Stimulated activated naive CD4-positive, alpha-beta T cell treated with Interleukin-2 at 50 U/mL for 16 hours (primary cell): ENCODE data around the gene FFAR3.

Experiments used
- DNase-seq: peaks from one replicate; lab custom pipeline; 2025; lab: John Stamatoyannopoulos, UW

Gene FFAR3, protein sequence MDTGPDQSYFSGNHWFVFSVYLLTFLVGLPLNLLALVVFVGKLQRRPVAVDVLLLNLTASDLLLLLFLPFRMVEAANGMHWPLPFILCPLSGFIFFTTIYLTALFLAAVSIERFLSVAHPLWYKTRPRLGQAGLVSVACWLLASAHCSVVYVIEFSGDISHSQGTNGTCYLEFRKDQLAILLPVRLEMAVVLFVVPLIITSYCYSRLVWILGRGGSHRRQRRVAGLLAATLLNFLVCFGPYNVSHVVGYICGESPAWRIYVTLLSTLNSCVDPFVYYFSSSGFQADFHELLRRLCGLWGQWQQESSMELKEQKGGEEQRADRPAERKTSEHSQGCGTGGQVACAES

GRCh38 chr19:35357867-35358573 lies at the start of gene FFAR3:
FFAR3 (plus strand) TSS chr19:35358460; CDS start chr19:35358891, 431 bp downstream.
- no peak for DNase-seq

DNA sequence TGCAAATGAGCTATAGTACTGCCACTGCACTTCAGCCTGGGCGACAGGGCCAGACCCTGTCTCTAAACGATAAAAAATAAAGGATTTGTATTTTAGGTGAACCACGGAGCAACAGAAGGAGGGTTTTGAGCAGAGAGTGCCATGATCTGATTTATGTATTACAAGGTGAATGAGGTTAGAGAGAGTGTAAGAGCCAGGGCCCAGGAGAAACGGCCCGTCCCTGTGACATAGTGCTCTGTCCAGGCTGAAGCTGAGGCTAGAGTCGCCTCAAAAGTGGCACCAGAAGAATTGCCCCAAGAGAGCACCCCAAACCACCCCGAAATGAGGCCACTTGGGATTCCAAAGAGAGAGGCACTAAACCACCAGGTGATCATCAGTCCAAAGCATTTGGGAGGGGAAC lies 49.4 kb upstream of the FFAR3 start:
- DNase-seq: no peak

DNA sequence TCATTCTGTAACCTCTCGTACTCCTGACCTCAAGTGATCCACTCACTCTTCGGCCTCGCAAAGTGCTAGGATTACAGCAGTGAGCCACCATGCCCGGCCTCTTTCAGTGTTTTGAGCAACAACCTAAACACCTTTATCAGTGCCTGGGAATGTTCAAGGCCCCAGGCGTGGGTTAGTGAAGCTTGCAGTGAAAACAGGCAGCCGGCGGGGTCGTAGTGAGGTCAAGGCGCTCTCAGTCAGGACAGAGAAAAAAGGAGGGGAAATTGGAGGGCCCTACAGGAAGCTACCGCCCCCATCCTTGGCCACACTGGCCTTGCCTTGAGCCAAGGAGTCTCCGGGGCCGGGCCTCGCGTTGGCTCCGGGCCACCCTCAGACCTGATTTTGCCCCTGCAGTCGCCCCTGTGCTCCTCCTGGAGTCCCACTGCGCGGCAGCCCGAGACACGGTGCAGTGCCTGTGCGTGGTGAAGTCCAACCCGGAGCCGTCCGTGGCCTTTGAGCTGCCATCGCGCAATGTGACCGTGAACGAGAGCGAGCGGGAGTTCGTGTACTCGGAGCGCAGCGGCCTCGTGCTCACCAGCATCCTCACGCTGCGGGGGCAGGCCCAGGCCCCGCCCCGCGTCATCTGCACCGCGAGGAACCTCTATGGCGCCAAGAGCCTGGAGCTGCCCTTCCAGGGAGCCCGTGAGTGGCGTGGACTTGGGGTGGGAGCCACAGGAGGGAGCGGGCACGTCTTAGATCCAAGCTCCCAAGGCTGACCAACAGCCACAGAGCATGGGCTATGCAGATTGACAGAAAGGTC lies 48.6 kb upstream of the FFAR3 start:
- no peak for DNase-seq

DNA sequence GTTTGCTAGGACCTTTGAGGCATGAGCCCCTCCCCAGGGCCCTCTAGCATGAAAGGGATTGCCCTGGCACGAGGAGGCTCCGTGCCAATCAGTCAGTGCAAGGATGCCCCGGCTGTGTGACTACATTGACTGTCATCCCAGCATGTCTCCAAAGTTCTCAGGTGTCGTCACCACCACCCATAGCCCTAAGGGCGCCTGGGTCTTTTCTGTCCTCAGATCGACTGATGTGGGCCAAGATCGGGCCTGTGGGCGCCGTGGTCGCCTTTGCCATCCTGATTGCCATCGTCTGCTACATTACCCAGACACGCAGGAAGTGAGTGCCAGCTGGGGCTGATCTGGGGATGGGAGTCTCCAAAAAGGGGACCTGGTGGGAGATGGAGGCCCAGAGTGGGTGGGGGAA lies 47.9 kb upstream of the FFAR3 start:
- DNase-seq: no peak

DNA sequence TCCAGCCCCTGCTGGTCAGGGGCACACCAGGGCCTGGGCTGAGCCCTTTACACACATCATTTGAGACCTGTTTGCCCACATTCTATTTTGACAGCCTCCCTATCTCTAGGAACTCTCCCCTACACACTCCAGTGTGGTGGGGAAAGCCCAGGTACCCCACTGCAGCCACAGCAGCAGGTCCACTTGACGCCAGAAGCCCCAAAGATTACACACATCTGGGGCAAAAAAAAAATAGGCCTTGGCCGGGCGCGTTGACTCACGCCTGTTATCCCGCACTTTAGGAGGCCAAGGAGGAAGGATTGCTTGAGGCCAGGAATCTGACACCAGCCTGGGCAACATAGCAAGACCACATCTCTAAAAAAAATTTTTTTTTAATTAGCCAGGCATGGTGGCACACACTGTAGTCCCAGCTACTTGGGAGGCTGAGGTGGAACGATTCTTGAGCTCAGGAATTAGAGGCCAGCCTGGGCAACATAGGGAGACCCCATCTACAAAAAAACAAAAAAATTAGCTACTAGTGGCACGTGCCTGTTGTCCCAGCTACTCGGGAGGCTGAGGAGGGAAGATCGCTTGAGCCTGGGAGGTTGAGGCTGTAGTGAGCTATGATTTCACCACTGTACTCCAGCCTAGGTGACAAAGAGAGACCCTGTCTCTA lies 47.3 kb upstream of the FFAR3 start:
- no peak for DNase-seq

- no peak for DNase-seq
These were observed 46.2 kb upstream of the FFAR3 start for GRCh38 chr19:35311901-35312665.

DNA sequence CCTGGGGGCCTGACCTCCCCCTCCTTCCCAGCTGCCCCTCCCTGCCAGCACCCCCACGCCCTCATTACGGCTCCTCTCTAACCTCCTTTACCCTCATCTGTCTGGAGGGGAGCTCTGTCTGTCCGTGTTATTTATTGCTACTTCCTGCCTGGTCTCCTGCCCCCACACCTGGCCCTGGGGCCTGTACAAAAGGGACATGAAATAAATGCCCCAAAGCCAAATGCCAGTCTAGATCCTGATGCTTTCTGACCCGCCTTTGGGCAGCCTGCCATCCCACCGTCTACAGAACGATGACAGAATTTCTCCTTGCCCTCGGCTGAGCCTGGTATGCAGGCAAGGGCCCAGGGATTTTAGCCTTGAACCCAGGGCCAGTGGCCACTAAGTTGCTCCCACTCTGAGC lies 44.7 kb upstream of the FFAR3 start:
- no peak for DNase-seq

GRCh38 chr19:35314031-35314430 lies 44.2 kb upstream of the FFAR3 start:
- DNase-seq: no peak

- no peak for DNase-seq
These were observed 43.3 kb upstream of the FFAR3 start for GRCh38 chr19:35314858-35315470.

DNA sequence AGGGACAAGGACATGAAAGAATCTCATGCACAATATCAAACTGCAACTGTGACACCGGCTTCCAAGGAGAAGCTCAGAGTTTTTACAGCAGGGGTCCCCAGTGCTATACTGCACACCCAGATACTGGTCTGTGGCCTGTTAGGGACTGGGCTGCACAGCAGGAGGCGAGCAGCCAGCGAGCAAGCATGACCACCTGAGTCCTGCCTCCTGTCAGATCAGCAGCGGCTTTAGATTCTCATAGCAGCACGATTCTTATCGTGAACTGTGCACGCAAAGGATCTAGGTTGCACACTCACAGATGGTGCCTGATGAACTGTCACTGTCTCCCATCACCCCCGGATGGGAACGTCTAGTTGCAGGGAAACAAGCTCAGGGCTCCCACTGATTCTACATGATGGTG lies 42.4 kb upstream of the FFAR3 start:
- DNase-seq: no peak

DNA sequence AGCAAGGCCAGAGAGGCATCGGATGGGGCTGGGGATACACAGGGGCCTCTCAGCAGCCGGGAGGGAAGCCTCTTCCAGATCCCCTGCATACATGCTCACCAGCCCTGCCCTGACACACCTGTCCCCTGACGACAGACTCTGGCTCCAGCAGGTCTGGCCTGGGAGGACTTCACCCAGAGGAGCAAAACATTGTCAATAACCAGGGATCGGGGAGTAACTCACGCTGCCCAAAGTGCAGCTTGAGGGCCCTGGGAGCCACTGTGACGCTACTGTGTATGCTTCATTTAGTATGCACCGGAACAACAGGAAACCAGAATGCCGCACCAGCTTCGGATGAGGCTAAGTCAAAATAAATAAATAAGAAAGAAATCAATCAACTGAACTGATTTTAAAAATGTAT lies 41.7 kb upstream of the FFAR3 start:
- DNase-seq: no peak

GRCh38 chr19:35317464-35318043 lies 40.7 kb upstream of the FFAR3 start:
- no peak for DNase-seq

- DNase-seq: no peak
These were observed 39.4 kb upstream of the FFAR3 start for GRCh38 chr19:35318679-35319448.

DNA sequence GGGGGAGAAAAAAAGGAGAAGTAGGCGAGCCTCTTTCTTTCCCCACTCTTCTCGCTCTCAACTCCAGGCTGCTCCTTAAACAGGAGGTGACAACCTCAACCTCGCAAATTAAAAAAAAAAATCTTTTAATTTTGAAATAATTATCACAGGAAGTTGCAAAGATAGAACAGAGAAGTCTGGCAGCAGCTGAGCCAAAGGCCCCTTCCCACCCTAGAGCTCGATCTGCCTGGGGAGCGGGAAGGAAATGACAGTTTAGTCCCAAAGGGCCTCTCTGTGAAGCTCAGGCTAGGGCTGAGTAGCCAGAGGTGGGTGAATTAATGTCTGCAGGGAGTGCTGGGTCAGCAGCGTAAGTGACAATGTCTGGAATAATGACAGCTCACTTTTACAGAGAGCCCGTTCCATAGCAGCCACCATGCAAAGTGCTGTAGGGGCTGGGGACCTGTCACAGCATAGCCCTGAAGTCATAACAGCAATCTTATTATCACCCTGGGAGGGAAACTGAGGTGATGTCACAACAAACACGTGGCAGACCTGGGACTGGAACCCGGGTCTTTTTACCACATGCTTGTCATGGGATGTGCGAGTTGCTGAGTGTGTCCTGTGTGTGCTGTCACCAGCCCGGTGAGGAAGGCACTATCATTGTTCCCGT lies 38.1 kb upstream of the FFAR3 start:
- no peak for DNase-seq

GRCh38 chr19:35321291-35321690 lies 37.0 kb upstream of the FFAR3 start:
- no peak for DNase-seq

DNA sequence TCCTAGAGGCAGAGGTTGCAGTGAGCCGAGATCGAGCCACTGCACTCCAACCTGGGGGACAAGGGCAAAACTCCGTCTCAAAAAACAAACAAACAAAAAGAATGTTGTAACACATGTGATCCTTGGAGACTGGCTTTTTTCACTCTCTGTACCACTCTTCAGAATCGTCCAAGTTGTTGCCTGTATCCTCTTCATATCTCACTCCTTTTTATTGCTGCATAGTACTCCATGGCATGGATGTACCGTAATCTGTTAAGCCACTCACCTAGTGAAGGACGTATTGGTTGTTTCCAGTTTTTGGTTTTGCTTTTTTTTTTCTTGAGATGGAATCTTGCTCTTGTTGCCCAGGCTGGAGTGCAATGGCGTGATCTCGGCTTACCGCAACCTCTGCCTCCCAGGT lies 36.2 kb upstream of the FFAR3 start:
- no peak for DNase-seq

DNA sequence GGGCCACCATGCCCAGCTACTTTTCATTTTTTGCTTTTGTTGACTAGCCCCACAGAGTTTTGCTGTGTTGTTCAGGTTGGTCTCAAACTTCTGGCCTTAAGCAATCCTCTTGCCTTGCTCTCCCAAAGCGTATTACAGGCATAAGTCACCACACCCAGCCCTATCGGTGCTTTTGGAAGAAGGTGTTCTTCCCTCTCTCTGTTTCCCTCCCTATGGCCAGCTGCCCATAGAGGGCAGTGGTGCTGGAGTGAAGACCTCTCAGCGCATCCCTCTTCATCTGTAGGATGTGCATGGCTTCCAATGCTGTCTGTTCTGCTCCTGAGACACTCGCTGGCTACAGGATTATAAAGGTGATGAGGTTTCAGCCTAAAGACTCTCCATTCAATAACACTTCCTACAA lies 30.6 kb upstream of the FFAR3 start:
- DNase-seq: no peak

DNA sequence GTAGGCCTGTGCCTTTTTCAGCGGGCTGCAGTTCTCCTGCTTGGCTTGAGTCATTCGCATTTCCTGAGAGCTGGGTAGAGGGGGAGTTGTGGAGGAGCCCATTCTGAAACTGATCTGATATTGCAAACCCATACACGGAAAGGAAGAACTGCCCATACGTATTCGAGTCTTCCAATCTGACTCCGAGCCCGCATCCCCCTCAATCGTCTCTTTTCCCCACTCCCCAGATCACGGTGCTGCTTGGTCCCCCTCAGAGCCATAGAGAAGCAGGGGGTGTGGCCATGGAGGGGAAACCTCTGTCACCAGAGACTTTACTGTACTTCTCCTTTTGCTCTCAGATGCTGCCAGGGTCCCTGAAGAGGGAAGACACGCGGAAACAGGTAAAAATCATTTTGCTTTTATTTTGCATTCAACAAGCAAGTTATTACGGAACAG lies 29.4 kb upstream of the FFAR3 start, which contains the start of gene CD22:
TSS of gene CD22 (plus strand) at position 337 of the 435 bp plus-strand sequence. CDS start 2,854 bp downstream, outside the sequence.
- no peak for DNase-seq

- DNase-seq: no peak
These were observed 28.9 kb upstream of the FFAR3 start for GRCh38 chr19:35329323-35329722.
